Skeletal muscle cell (primary cell): Measurements from ENCODE around the gene CYBRD1.
A peak's percentile ranks its signal among the peaks of the same experiment; 100 is the strongest.

Experiments used
- DNase-seq: peaks from one replicate; pipeline ENCODE4 v3.0.0-alpha.2; 2010; ENCODE audit warnings: low read depth
- H3K4me3 ChIP-seq: 2 replicates; pipeline ENCODE4 v1.5.1; 2011; ENCODE audit warnings: low read depth, mild to moderate bottlenecking, control low read depth, low read length, moderate library complexity

CYBRD1 gene

DNA sequence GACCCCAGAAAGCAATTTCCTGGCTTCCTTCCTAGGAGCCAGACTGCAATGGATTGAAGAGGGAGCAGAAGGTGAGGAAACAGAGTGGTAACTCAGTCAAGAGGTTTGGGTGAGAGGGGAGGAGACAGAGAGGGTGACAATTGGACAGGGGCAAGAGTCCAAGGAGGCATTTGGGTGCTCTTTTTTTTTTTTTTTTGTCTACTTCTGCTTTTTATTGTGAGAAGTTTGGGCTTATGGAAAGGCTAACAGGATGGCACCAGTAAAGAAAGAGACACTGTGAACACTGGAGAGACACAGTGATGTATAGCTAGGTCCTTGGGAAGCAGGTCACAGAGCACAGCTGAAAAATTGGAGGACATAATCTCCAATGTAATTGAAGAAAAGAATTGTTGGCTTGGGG is 25.0 kb downstream of the CYBRD1 start:
- no peak for DNase-seq
- H3K4me3 ChIP-seq, result no peak overlapping the region

DNA sequence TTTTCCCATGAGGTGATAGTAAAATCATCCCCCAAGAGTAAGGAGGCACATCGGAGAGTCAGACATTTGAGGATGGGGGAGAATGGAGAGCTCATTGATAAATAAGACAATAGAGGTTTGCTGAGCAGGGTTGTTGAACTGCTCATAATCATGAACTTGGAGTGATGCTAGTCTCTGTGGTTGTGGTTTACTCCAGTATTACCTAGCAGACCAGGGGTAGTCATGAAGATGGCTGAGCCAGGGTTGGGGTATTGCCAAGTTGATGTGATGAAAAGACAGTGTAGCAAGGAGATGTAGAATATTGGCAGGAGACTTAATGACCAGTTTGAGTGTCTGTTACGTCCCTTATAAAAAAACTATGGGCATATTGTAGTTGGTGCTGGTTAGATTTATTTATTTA is 25.4 kb downstream of the CYBRD1 start:
- H3K4me3 ChIP-seq, result no peak overlapping the region
- DNase-seq, result no peak

DNA sequence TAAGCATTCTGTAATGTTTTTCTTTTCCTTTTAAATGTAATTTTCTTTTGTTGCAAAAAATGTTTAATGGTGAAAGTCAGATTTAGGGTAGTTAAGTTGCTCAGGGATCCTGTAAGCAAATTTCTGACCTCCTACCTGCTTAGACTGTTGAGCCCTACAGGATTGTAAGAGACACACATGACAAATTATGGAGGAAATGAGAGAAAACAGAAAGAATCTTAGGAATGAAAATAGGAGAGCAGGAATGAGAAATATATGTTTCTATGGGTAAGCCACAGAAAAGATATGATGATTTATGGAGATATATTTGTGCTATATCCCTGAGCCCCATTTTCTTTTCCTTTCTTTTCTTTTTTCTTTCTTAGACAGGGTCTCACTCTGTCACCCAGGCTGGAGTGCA is 28.3 kb downstream of the CYBRD1 start:
- no peak for DNase-seq
- no peak overlapping the region for H3K4me3 ChIP-seq

DNA sequence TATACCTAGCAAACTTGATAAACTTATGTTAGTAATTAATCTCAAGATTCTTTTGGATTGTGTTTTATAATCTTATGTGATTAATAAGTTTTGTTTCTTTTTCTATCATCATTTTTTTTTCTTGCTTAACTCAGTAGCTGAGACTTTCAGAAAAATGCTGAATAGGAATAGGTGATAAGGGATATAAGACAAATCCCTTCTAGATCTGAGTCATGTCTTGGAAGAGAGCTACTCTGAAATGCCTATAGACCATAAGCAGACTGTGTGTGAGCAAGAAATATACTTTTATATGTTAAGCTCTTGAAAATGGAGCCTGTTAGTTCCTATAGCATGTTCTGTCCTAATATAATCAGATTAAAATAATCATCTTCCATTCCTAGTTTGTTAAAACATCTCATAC is 29.6 kb downstream of the CYBRD1 start:
- no peak for DNase-seq
- no peak overlapping the region for H3K4me3 ChIP-seq

DNA sequence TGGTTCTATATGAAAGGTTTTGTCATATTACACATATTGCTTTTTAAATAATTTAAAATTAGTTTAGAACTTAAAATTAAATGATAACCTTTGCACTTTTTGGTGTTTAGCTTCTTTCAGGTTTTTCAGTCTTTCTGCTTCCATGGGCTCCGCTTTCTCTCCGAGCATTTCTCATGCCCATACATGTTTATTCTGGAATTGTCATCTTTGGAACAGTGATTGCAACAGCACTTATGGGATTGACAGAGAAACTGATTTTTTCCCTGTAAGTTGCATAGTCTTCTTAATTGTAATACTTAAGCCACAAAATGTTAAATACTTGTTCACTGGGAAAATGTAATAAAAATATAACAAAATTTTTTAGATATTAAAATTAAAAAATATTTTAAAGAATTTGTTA is 31.0 kb downstream of the CYBRD1 start:
- DNase-seq, result no peak
- no peak overlapping the region for H3K4me3 ChIP-seq

DNA sequence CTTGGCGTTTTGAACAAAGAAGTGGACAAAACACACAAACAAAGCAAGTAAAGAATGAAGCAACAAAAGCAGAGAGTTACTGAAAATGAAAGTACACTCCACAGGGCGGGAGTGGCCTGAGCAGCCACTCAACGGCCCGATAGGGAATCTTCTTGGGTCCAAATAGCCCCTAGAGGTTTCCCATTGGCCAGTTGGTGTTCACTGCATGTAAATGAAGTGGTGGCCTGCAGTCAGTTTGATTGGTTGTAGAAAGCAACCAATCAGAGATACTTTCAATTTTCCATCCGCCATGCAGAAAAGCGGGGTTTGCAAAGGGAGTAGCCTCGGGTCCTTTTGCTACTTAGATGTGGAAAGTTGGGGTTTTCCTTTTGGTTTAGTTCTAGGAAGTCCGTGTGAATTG is 31.6 kb downstream of the CYBRD1 start:
- DNase-seq, result no peak
- H3K4me3 ChIP-seq, result no peak overlapping the region

DNA sequence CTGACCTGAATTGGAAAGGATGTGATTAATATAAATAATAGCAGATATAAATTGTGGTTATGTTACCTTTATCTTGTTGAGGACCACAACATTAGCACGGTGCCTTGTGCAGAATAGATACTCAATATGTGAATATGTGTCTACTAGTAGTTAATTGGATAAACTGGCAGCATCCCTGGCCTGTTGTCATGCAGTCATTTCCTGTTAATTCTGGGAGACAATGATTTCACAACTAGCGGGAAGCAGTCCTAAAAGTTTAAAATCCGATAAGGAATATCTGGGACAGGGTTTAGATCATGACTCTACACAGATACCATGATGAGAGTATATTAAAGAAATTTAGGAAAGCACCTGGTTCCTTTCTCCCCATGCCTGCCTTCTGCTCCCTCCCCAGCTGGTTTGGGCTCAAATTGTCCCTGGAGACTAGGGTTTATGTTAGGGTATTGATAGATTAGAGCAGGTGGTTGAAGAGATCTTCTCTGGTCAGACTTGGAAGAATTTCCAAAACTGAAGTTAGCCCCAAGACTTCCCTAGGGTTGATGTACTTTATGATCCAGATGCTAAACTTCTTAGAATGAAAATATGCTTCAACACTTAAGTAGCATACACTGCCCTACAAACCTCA is 32.8 kb downstream of the CYBRD1 start:
- DNase-seq, result no peak
- H3K4me3 ChIP-seq, result no peak overlapping the region

DNA sequence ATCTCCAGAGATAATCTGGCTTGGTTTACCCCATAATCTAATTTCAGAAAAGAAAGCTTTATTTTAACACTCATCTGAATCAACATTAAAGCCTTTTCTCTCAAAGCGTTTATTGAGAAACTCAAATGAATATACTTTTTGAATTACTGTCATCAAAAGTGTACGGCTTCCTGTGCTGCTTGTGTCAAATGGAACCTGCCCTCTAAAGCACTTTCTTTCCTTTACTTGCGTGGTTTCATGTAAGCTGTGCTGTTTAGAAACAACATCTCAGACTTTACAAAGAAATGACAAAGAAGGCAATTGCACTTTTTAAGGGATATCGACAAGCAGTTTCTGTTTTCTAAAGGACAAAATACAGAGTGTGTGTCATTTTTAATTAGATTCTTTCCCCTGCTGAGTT is 35.1 kb downstream of the CYBRD1 start:
- no peak overlapping the region for H3K4me3 ChIP-seq
- no peak for DNase-seq

DNA sequence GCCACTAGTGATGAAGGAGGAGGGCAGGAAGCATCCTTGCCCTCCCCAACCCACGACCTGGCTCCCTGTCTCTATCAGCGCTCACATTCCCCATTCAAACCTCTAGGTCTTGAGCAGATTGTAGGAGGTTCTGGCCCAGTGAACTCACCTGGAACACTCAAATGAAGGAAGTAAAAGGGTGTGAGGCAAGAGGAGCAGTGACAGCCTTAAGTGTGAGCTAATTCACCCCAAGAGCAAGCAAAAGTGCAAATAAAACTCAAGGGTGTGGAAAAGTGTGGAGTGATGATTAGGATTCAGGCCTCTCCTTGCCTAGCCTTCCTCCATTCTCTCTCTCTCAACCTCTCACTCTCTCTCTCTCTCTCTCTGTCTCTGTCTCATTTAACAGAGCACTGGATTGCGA is 41.0 kb downstream of the CYBRD1 start:
- no peak overlapping the region for H3K4me3 ChIP-seq
- no peak for DNase-seq

DNA sequence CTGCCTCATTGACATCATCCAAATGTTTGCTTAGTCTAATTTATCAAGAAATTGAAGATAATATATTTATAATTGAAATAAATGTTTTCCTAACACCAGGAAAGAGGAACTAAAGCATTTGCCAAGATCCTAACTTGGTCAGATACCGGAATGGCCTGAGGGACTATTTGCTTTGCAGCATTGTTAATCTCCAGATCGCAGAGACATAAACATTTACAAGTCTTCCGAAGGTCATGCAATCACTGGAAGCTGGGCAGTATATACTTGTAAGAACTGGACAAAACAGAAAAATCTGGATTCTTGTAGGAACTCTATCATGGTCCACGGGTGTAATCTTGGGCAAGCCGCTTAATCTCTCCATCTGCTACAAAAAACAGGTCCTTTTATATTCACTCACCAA is 42.2 kb downstream of the CYBRD1 start:
- no peak overlapping the region for H3K4me3 ChIP-seq
- no peak for DNase-seq

DNA sequence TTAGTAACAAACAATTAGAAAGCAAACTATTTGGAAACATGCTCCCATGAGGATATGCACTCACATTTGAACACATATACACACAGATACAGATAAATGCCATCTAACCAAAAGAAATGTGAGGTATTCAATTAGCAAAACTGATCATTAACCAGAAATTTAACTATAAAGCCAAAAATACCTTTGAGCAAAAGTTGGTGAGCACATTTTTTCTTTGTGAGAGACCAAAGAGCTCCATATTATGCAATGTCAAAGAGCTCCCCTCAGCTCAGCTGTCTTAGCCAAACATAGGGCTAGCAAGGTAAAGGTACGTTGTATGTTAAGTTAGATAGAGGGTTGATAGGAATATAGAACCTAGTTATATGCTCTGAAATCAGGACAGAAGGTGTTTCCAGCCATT is 43.8 kb downstream of the CYBRD1 start:
- DNase-seq, result no peak
- no peak overlapping the region for H3K4me3 ChIP-seq

DNA sequence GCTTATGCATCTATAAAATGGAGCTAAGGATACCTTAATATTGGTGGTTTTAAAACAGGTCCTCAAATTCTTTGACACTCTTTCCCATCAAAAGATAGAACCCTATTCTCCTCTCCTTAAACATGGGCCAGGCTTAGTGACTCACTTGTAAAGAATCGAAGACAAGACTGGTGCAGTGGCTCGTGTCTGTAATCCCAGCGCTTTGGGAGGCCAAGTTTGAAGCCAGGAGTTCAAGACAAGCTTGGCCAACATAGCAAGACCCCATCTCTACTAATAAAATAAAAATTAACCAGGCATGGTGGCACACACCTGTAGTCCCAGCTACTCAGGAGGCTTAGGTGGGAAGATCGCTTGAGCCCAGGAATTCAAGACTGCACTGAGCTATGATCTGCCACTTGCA is 44.5 kb downstream of the CYBRD1 start:
- DNase-seq, result no peak
- no peak overlapping the region for H3K4me3 ChIP-seq

DNA sequence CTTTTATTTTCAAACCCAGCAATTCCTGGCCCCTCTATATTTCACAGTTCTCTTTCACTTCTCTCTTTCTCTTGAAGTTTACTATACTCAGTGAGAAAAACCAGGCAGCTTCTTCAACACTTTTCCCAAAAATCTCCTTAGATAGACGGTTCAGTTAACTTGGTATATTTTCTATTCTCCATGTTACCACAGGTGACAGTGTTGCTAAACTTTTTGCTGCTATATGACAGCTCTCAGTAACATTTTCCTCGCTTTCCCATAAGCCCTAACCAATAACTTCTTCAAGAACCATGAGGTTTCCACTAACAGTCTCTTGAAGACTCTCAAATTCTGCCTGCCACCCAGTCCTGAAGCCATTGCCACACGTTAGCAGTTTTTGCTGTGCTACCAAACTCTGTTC is 45.8 kb downstream of the CYBRD1 start:
- DNase-seq, result no peak
- H3K4me3 ChIP-seq, result no peak overlapping the region

DNA sequence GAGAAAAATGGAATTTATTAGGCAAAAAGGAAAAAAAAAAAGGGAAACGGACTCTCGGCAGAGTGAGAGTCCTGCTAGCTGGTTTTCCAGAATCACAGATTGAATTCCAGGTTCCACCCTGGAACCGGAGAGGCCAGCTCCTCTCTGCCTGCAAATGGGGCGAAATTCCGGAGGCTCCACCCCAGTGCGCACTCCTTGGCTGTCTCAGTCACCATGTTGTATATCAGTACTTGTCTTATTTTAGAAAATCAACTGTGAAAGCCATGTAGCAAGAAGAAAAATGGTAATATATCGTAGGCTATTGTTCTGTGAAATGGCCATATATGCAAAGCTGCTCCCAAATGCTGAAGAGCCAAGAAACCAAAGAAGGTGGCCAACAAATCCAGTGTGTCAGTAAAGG is 49.4 kb downstream of the CYBRD1 start:
- H3K4me3 ChIP-seq, result no peak overlapping the region
- no peak for DNase-seq

DNA sequence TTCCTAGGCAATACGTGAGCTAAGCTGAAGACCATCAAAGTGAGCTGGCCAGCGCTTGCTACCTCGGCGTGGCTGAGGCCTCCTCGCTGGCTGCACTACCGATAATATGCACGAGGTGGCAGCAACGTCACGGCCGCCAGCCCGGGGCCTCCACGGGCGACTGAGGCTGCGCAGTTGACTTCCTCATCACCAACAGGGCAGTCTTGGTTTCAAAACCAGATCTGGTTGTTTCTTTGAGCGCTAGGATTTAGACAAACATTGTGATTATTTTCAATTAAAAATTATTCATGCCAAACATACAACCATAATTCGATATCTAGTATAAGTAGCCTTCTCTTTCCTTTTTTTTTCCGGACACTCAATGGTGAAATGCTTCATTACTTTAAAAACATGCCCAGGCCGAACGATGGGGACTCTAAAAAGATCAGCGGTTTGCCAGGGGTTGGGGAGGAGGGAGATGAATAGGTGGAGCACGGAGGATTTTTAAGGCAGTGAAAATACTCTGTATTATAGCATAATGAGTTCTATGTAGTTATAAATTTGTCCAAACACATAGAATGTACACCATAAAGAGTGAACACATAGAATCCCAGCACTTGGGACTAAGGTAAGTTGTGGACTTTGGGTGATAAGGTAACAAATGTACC is 52.0 kb downstream of the CYBRD1 start:
- peak; percentile 25 for DNase-seq
- no peak overlapping the region for H3K4me3 ChIP-seq

DNA sequence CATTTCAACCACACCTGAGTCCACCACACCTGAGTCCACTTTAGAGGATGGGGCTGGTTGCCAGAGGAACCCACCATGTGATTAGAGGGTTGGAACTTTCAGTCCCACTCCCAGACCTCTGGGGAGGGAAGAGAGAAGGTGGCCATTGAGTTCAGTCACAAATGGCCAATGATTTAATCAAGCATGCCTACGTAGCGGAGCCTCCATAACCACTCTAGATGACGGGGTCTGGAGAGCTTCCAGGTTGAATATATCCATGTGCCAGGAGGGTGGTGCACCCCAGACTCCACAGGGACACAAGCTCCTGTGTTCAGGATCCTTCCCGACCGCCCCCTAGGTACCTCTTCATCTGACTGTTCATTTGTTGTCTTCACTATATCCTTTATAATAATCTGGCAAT is 53.3 kb downstream of the CYBRD1 start:
- no peak overlapping the region for H3K4me3 ChIP-seq

DNA sequence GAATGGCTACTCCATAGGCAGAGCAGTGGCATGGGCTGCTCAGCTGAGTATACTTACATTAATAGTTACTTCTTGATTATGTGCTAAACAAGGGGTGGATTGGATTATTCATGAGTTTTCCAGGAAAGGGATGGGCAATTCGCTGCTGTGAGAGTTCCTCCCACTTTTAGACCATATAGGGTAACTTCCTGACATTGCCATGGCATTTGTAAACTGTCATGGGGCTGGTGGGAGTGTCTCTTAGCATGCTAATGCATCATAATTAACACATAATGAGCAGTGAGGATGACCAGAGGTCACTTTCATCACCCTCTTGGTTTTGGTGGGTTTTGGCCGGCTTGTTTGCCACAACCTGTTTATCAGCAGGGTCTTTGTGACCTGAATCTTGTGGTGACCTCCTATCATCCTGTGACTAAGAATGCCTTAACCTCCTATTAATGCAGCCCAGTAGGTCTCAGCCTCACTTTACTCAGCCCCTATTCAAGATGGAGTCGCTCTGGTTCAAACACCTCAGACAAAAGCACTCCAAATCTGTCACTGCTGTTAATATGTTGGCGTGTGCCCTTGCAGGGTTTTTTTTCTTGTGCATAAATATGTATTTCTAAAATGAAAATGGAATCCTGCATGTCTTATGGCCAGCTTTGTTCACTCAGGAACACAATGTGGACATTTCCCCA is 56.0 kb downstream of the CYBRD1 start:
- DNase-seq, result no peak
- H3K4me3 ChIP-seq, result no peak overlapping the region

More for the DNA sequence above, 53.3 kb downstream of the CYBRD1 start:
- DNase-seq, result no peak

DNA sequence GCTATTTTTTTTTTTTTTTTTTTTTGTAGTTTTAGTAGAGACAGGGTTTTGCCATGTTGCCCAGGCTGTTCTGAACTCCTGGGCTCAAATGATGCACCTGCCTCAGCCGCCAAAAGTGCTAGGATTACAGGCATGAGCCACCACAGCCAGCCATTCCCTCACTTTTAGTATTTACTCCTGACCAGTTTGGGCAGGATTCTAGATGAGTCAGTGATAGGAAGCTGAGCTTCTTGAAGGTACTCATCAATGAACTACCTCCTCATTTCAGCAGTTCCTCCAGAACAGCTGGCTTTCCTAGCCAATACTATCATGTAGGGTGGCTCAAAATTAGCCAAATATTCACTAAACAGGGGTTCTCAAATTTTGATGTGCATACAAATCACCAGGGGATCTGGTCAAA is 57.2 kb downstream of the CYBRD1 start:
- DNase-seq, result no peak
- H3K4me3 ChIP-seq, result no peak overlapping the region

DNA sequence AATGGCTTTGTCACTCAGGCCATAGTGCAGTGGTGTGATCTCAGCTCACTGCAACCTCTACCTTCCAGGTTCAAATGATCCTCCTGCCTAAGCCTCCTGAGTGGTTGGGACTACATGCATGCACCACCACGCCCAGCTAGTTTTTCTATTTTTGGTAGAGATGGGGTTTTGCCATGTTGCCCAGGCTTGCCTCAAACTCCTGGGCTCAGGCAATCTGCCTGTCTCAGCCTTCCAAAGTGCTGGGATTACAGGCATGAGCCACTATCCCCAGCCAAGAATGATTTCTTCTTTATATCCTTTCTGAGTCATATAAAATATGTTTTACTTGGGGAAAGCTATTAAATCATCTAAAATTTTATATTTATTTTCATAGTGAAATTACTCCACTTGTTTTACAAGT is 61.3 kb downstream of the CYBRD1 start:
- DNase-seq, result no peak
- H3K4me3 ChIP-seq, result no peak overlapping the region

DNA sequence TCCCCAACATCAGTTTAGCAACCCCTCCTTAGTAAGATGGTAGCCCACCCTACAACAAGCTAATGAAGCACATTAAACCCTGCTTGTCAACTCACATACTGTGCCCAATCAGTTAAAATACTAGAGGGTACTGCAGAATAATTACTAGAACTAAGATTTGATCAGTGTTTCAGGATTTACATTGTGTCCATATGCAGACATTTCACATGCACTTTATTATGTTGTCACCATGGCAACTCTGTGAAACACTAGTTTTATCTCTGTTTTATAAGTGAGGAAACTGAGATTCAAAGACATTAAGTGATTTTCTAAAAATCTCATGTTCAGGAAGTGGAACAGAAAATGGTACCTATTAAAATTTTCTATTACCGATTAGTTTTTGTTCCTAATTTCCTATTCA is 61.7 kb downstream of the CYBRD1 start:
- H3K4me3 ChIP-seq, result no peak overlapping the region
- no peak for DNase-seq

DNA sequence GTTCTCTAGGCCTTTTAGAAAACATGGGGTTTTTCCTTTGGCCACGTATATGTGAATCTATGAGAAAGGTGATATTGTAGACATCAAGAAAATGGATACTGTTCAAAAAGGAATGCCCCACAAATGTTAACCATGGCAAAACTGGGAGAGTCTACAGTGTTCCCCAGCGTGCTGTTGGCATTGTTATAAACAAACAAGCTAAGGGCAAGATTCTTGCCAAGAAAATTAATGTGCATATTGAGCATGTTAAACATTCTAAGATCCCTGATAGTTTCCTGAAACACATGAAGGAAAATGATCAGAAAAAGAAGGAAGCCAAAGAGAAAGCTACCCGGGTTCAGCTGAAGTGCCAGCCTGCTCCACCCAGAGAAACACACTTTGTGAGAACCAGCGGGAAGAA is 64.9 kb downstream of the CYBRD1 start:
- no peak for DNase-seq
- no peak overlapping the region for H3K4me3 ChIP-seq
